Measurements from ENCODE around the gene APPBP2.

DNA sequence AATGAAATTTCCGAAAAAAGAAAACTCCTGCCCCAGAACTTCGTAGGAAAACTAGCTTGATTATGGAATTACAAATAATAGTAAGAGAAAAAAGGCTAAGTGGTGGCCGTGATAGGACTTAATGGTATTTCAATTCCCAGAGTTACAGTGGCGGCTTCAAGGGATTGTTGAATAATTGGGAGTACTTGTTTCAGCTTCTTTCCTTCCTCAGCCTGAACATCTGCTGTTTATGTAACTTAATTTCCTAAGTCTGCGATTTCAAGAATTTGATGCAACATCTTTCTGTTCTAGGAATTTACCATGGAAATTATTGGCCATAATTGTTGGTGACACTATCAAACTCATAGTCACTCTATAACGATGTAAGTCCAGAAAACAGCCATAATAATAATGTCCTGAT lies 684 bp upstream of the APPBP2 start:
- TF ChIP-seq, protein P1, sequence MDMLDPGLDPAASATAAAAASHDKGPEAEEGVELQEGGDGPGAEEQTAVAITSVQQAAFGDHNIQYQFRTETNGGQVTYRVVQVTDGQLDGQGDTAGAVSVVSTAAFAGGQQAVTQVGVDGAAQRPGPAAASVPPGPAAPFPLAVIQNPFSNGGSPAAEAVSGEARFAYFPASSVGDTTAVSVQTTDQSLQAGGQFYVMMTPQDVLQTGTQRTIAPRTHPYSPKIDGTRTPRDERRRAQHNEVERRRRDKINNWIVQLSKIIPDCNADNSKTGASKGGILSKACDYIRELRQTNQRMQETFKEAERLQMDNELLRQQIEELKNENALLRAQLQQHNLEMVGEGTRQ (IDR thresholded peaks at IDR 0.05; ENCODE audit: low read length) = no peak
- TF ChIP-seq BRCA1 (IDR thresholded peaks at IDR 0.05; ENCODE audit: low read depth, low read length) = no peak
- no peak for TF ChIP-seq SP4 (IDR thresholded peaks at IDR 0.05; ENCODE audit: low read length)
- TF ChIP-seq EZH2 (IDR thresholded peaks at IDR 0.05; ENCODE audit: low read depth, low read length, severe bottlenecking) = no peak
- TF ChIP-seq, protein P2, sequence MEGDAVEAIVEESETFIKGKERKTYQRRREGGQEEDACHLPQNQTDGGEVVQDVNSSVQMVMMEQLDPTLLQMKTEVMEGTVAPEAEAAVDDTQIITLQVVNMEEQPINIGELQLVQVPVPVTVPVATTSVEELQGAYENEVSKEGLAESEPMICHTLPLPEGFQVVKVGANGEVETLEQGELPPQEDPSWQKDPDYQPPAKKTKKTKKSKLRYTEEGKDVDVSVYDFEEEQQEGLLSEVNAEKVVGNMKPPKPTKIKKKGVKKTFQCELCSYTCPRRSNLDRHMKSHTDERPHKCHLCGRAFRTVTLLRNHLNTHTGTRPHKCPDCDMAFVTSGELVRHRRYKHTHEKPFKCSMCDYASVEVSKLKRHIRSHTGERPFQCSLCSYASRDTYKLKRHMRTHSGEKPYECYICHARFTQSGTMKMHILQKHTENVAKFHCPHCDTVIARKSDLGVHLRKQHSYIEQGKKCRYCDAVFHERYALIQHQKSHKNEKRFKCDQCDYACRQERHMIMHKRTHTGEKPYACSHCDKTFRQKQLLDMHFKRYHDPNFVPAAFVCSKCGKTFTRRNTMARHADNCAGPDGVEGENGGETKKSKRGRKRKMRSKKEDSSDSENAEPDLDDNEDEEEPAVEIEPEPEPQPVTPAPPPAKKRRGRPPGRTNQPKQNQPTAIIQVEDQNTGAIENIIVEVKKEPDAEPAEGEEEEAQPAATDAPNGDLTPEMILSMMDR (IDR thresholded peaks at IDR 0.05; ENCODE audit: control extremely low read depth in 1 of 3, insufficient read depth in 1 of 3, low read depth in 1 of 3, low read length in 3 of 3) = no peak
- TF ChIP-seq YY1 (IDR thresholded peaks at IDR 0.05; ENCODE audit: low read depth, low read length) = no peak
- TF ChIP-seq RAD21 (IDR thresholded peaks at IDR 0.05 in 1 of 2, conservative IDR thresholded peaks at IDR 0.05 in 1 of 2; ENCODE audit: low read depth in 2 of 2, low read length in 2 of 2) = no peak
- TF ChIP-seq, protein P3, sequence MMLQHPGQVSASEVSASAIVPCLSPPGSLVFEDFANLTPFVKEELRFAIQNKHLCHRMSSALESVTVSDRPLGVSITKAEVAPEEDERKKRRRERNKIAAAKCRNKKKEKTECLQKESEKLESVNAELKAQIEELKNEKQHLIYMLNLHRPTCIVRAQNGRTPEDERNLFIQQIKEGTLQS (IDR thresholded peaks at IDR 0.05; ENCODE audit: insufficient read depth, low read depth, low read length) = no peak

Data from H1 (cell line).